ENCODE data around the gene PPP2R2D. TPM values are rescaled to one million over a fixed set of nuclear protein-coding genes. Genes with fewer than 3 reads are reported as not detected.

PPP2R2D gene
- total RNA-seq, 6 experiments from 2014 or later: 10.9 to 16.6 (median 14.3) TPM

DNA sequence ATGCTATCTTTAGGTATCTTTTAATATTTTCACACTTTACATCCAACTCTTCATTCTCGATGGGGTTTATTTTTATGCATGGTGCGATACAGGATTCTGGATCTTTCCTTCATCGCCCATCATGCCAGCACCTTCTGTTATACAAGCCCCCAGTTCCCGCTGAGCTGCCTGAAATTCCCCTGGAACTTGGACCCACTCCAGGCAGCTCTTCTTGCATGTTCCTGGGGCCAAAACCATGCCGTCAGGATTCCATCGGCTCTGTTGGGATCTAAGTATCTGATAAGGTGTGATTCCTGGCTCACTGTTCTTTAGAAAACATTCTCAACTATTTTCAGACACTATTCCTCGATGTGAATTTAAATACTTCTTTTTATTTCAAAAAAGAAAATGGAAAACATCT is 40.5 kb upstream of the PPP2R2D start:
- Histone ChIP-seq H3K36me3 (no peaks in the 10 kb centered on the region), H3K4me3 (no peak overlapping the region), H3K27me3 (no peaks in the 10 kb centered on the region), H3K27ac (no peak overlapping the region), H3K4me1 (no peaks in the 10 kb centered on the region), H3K9me3 (no peaks in the 10 kb centered on the region)
- 53% methylated on average over 6 of the region's 7 CpGs for WGBS (ENCODE audit: insufficient coverage, low coverage, low lambda C conversion rate, missing lambda C conversion rate)
- DNase-seq (peak in 1 of 3 donors; percentile 20), ATAC-seq (no peak)
- intact Hi-C loops (cut with DNase I): no loop called here
- no peak for TF ChIP-seq POLR2A (IDR thresholded peaks at IDR 0.05)
- TF ChIP-seq, protein P1, sequence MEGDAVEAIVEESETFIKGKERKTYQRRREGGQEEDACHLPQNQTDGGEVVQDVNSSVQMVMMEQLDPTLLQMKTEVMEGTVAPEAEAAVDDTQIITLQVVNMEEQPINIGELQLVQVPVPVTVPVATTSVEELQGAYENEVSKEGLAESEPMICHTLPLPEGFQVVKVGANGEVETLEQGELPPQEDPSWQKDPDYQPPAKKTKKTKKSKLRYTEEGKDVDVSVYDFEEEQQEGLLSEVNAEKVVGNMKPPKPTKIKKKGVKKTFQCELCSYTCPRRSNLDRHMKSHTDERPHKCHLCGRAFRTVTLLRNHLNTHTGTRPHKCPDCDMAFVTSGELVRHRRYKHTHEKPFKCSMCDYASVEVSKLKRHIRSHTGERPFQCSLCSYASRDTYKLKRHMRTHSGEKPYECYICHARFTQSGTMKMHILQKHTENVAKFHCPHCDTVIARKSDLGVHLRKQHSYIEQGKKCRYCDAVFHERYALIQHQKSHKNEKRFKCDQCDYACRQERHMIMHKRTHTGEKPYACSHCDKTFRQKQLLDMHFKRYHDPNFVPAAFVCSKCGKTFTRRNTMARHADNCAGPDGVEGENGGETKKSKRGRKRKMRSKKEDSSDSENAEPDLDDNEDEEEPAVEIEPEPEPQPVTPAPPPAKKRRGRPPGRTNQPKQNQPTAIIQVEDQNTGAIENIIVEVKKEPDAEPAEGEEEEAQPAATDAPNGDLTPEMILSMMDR (IDR thresholded peaks at IDR 0.05): no peak

DNA sequence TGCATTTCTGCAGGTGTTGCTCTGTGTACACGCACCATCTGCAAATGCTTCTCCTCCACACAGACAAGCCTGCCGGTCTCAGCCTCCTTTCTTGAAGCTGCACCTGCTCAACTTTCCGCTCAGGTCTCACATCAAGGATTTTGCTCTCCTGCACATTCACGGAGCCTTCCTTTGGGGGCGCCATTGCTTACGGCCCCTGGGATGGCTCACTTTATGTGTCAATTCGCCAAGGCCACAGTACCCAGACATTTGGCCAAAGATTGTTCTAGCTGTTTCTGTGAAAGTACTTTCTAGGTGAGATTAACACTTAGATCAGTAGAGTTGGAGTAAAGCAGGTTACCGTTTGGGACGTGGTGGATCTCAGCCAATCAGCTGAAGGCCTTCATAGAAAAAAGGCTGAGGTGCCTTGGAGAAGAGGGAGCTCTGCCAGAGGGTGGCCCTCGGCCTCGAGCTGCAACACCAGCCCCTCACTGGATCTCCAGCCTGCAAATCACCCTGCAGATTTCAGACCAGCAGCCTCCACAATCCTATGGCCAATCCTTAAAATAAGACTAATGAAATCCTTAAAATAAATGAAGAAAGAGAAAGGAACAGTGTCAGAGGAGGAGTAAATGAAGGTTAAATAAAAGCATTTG is 39.9 kb upstream of the PPP2R2D start:
- DNase-seq (no peak), ATAC-seq (no peak)
- no peaks in the 10 kb centered on the region for H3K9me3 ChIP-seq
- TF ChIP-seq, protein P1 (IDR thresholded peaks at IDR 0.05): no peak
- no peak for TF ChIP-seq POLR2A (IDR thresholded peaks at IDR 0.05)
- no peaks in the 10 kb centered on the region for H3K4me1 ChIP-seq
- no peak overlapping the region for H3K27ac ChIP-seq
- no peak overlapping the region for H3K4me3 ChIP-seq
- H3K27me3 ChIP-seq: no peaks in the 10 kb centered on the region
- H3K36me3 ChIP-seq: no peaks in the 10 kb centered on the region
- intact Hi-C loops (cut with DNase I): no loop called here
- 35% methylated on average over 11 of the region's 11 CpGs for WGBS (ENCODE audit: insufficient coverage, low coverage, low lambda C conversion rate, missing lambda C conversion rate)

DNA sequence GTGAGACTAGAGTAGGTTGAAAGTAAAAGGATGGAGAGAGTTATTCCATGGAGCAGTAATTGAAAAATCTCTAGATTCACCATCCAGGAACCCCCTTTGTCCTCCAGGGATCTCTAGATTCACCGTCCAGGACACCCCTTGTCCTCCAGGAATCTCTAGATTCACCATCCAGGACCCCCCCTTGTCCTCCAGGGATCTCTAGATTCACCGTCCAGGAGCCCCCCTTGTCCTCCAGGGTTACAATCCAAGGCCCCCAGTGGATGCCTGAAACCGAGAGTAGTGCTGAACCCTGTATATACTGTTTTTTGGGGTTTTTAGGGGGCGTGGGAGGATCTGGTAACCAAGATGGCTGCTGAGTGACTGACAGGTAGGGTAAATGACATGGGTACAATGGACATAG is 38.3 kb upstream of the PPP2R2D start:
- H3K4me1 ChIP-seq: no peaks in the 10 kb centered on the region
- WGBS (ENCODE audit: insufficient coverage, low coverage, low lambda C conversion rate, missing lambda C conversion rate): 63% methylated on average over 4 of the region's 4 CpGs
- ATAC-seq: peak in 1 of 4 donors; percentile 64

DNA sequence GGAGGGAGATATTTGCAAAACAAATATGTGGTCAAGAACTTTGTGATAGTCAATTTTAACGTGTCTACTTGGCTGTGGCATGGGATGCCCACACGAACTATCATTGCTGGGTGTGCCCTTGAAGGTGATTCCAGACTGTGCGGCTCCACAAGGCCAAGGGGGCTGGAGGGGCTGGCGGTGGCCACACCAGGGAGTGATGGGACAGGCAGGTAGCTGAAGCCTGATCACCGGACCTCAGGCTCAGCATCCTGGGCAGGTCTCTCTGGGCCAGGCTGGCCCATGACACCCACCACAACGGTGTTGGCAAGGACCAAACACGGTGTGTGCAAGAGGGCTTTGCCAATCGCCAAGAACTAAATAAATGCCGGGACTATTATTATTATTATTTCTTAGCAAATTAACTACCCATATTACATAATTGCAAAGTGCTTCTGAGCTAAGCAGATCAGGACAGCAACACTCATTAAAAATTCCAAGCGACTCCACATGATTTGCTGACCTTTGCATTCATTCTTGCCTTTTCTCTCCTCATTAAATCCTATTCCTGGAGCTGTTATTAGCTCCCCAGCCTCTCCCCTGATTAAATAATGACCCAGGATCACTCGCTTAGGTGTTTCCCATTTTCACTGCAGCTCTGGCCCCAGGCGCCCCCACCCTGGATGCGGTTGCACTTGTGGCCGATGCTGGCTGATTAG is 35.4 kb upstream of the PPP2R2D start:
- WGBS (ENCODE audit: insufficient coverage, low coverage, low lambda C conversion rate, missing lambda C conversion rate): 57% methylated on average over 10 of the region's 14 CpGs

More for the DNA sequence above, 38.3 kb upstream of the PPP2R2D start:
- no peaks in the 10 kb centered on the region for H3K9me3 ChIP-seq
- no peak overlapping the region for H3K27ac ChIP-seq
- DNase-seq: no peak
- no peak overlapping the region for H3K4me3 ChIP-seq
- H3K27me3 ChIP-seq: no peaks in the 10 kb centered on the region
- TF ChIP-seq, protein P1 (IDR thresholded peaks at IDR 0.05): no peak
- no peak for TF ChIP-seq POLR2A (IDR thresholded peaks at IDR 0.05)
- intact Hi-C loops (cut with DNase I): no loop called here
- no peaks in the 10 kb centered on the region for H3K36me3 ChIP-seq

More for the DNA sequence above, 35.4 kb upstream of the PPP2R2D start:
- H3K36me3 ChIP-seq: no peaks in the 10 kb centered on the region
- no peaks in the 10 kb centered on the region for H3K27me3 ChIP-seq
- TF ChIP-seq POLR2A (IDR thresholded peaks at IDR 0.05): no peak
- TF ChIP-seq, protein P1 (IDR thresholded peaks at IDR 0.05): no peak
- no peak overlapping the region for H3K4me3 ChIP-seq
- intact Hi-C loops (cut with DNase I): no loop called here
- no peak overlapping the region for H3K27ac ChIP-seq
- DNase-seq: peak in 1 of 3 donors; percentile 32
- H3K9me3 ChIP-seq: no peaks in the 10 kb centered on the region
- ATAC-seq: no peak
- no peaks in the 10 kb centered on the region for H3K4me1 ChIP-seq

All from right lobe of liver (tissue), 6 donors.